OCI-LY7 (cell line): Measurements from ENCODE around the gene UBAP2L.

Experiments used
- EZH2phosphoT487 ChIP-seq: fragments of 200-600 bp; sonication (generic); IDR thresholded peaks from 2 replicates; pipeline ENCODE4 v1.6.1; 2018; ENCODE audit warnings: low read depth, borderline replicate concordance, mild to moderate bottlenecking, mixed run types, antibody characterized with exemption, low read length, moderate library complexity, mixed read lengths
- TF ChIP-seq, protein P1 (sequence below): fragments of 200-600 bp; sonication (generic); conservative IDR thresholded peaks from 2 replicates; pipeline ENCODE4 v1.5.1; 2014; ENCODE audit warnings: mild to moderate bottlenecking, antibody characterized with exemption, low read length, moderate library complexity, mixed read lengths

DNA sequence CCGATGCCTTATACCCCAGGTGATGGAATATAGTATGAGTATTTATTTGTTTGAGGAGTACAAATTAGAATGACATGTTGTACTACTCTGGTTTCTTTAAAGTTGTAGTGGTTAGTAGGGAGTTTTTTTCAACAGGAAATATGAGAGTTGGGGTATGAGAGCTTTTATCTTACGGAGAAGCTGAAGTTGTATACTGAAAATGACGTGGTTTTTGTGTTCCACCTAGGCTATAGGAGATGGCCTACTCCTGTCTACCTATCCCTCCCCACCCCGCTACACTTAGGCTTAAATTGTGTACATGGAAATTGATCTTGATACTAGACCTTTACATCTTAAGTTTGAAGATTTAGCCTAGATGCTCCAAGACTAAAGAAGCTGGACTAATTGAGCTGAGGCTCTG is 44.8 kb downstream of the UBAP2L start:
- no peak for TF ChIP-seq EZH2phosphoT487
- TF ChIP-seq, protein P1, sequence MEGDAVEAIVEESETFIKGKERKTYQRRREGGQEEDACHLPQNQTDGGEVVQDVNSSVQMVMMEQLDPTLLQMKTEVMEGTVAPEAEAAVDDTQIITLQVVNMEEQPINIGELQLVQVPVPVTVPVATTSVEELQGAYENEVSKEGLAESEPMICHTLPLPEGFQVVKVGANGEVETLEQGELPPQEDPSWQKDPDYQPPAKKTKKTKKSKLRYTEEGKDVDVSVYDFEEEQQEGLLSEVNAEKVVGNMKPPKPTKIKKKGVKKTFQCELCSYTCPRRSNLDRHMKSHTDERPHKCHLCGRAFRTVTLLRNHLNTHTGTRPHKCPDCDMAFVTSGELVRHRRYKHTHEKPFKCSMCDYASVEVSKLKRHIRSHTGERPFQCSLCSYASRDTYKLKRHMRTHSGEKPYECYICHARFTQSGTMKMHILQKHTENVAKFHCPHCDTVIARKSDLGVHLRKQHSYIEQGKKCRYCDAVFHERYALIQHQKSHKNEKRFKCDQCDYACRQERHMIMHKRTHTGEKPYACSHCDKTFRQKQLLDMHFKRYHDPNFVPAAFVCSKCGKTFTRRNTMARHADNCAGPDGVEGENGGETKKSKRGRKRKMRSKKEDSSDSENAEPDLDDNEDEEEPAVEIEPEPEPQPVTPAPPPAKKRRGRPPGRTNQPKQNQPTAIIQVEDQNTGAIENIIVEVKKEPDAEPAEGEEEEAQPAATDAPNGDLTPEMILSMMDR: no peak
